WTC11 (cell line): Measurements from ENCODE around the gene PRPSAP2. TPM values are rescaled to one million over a fixed set of nuclear protein-coding genes. Genes with fewer than 3 reads are reported as not detected.
"Not testable (repeated sequence)": the region's sequence is repeated elsewhere in the genome, so short reads cannot be mapped to it uniquely, and the experiment has no call there.

Experiments
- ATAC-seq: fragments of 200-7000 bp; cut with Tn5 transposase; 2 replicates; pipeline ENCODE4 v1.10.0; 2021; ENCODE audit warnings: mild to moderate bottlenecking, moderate library complexity
- CTCF ChIA-PET: fragments of 300-600 bp; sonication (Branson Sonifier 250); formaldehyde crosslinking; loops from one replicate; lab custom pipeline; 2021; ENCODE audit warnings: antibody characterized with exemption; lab: Charles Lee
- POLR2A ChIA-PET: fragments of 350-600 bp; sonication (Branson Sonifier 250); formaldehyde crosslinking; loops from one replicate; lab custom pipeline; 2021; ENCODE audit warnings: antibody characterized with exemption; lab: Charles Lee
- DNase-seq: peaks from one replicate; pipeline ENCODE4 v3.0.0; 2021; ENCODE audit warnings: low spot score
- H3K27ac Mint-ChIP-seq: 2 replicates; pipeline ENCODE4 v1.8.0; 2021; ENCODE audit warnings: mixed read lengths
- H3K27me3 Mint-ChIP-seq: 2 replicates; pipeline ENCODE4 v1.8.0; 2021; ENCODE audit warnings: low read depth, mild to moderate bottlenecking, moderate library complexity, mixed read lengths
- H3K36me3 Mint-ChIP-seq: 2 replicates; pipeline ENCODE4 v1.8.0; 2021; ENCODE audit warnings: mixed read lengths
- H3K4me1 Mint-ChIP-seq: 2 replicates; pipeline ENCODE4 v1.8.0; 2022; ENCODE audit warnings: mixed read lengths
- H3K4me3 Mint-ChIP-seq: 2 replicates; pipeline ENCODE4 v1.8.0; 2021; ENCODE audit warnings: mild to moderate bottlenecking, moderate library complexity, mixed read lengths
- H3K9me3 Mint-ChIP-seq: 2 replicates; pipeline ENCODE4 v1.8.0; 2021; ENCODE audit warnings: mixed read lengths
- ATF1 ChIP-seq: sonication (generic); formaldehyde crosslinking; IDR thresholded peaks from 2 replicates; pipeline ENCODE4 v1.8.1; 2023; ENCODE audit warnings: mild to moderate bottlenecking, moderate library complexity, missing genetic modification reagents
- CBFB ChIP-seq: sonication (generic); formaldehyde crosslinking; IDR thresholded peaks from 2 replicates; pipeline ENCODE4 v1.8.1; 2022; ENCODE audit warnings: mild to moderate bottlenecking, low read depth, missing genetic modification reagents
- ESRRA ChIP-seq: sonication (generic); formaldehyde crosslinking; IDR thresholded peaks from 2 replicates; pipeline ENCODE4 v1.8.1; 2022; ENCODE audit warnings: mild to moderate bottlenecking, missing genetic modification reagents, borderline replicate concordance
- FOXK1 ChIP-seq: sonication (generic); formaldehyde crosslinking; IDR thresholded peaks from 2 replicates; pipeline ENCODE4 v1.8.0; 2022; ENCODE audit warnings: mild to moderate bottlenecking, moderate library complexity, missing genetic modification reagents
- JAZF1 ChIP-seq: fragments of 250-450 bp; sonication (Bioruptor Pico); IDR thresholded peaks from 2 replicates; pipeline ENCODE4 v1.9.0; 2021; ENCODE audit warnings: moderate library complexity, mild to moderate bottlenecking, inconsistent platforms
- OVOL2 ChIP-seq: fragments of 250-450 bp; sonication (Bioruptor Pico); IDR thresholded peaks from 2 replicates; pipeline ENCODE4 v1.9.0; 2021; ENCODE audit warnings: mild to moderate bottlenecking, borderline replicate concordance
- SOX15 ChIP-seq: fragments of 250-450 bp; sonication (Bioruptor Pico); IDR thresholded peaks from 2 replicates; pipeline ENCODE4 v1.9.0; 2021; ENCODE audit warnings: mild to moderate bottlenecking
- TCF7 ChIP-seq: sonication (generic); formaldehyde crosslinking; IDR thresholded peaks from 2 replicates; pipeline ENCODE4 v1.8.0; 2022; ENCODE audit warnings: mild to moderate bottlenecking, low read depth, missing genetic modification reagents, moderate library complexity
- ZNF121 ChIP-seq: sonication (generic); formaldehyde crosslinking; IDR thresholded peaks from 2 replicates; pipeline ENCODE4 v1.8.0; 2023; ENCODE audit warnings: missing genetic modification reagents
- ZNF219 ChIP-seq: sonication (generic); formaldehyde crosslinking; IDR thresholded peaks from 2 replicates; pipeline ENCODE4 v1.8.0; 2023; ENCODE audit warnings: missing genetic modification reagents, mild to moderate bottlenecking, borderline replicate concordance
- ZNF232 ChIP-seq: sonication (generic); formaldehyde crosslinking; IDR thresholded peaks from 2 replicates; pipeline ENCODE4 v1.8.0; 2022; ENCODE audit warnings: mild to moderate bottlenecking, missing genetic modification reagents
- ZNF423 ChIP-seq: fragments of 250-450 bp; sonication (Bioruptor Pico); IDR thresholded peaks from 2 replicates; pipeline ENCODE4 v2.1.2; 2022; ENCODE audit warnings: mild to moderate bottlenecking, moderate library complexity
- total RNA-seq: library from RNA; stranded (reverse); gene quantifications from 3 replicates; pipeline ENCODE4 v1.2.3, GENCODE V29; 2021
- TF ChIP-seq, protein P1 (sequence below): sonication (generic); formaldehyde crosslinking; IDR thresholded peaks from 2 replicates; pipeline ENCODE4 v1.8.1; 2022; ENCODE audit warnings: missing genetic modification reagents, borderline replicate concordance
- TF ChIP-seq, protein P2 (sequence below): sonication (generic); formaldehyde crosslinking; IDR thresholded peaks from 2 replicates; pipeline ENCODE4 v1.8.0; 2022; ENCODE audit warnings: mild to moderate bottlenecking, missing genetic modification reagents
- TF ChIP-seq, protein P3 (sequence below): sonication (generic); formaldehyde crosslinking; IDR thresholded peaks from 2 replicates; pipeline ENCODE4 v1.8.0; 2023; ENCODE audit warnings: missing genetic modification reagents
- TF ChIP-seq, protein P4 (sequence below): sonication (generic); formaldehyde crosslinking; IDR thresholded peaks from 2 replicates; pipeline ENCODE4 v1.8.1; 2023; ENCODE audit warnings: mild to moderate bottlenecking, missing genetic modification reagents, moderate library complexity
- TF ChIP-seq, protein P5 (sequence below): sonication (generic); formaldehyde crosslinking; IDR thresholded peaks from 2 replicates; pipeline ENCODE4 v1.8.1; 2023; ENCODE audit warnings: mild to moderate bottlenecking, missing genetic modification reagents
- TF ChIP-seq, protein P6 (sequence below): fragments of 250-450 bp; sonication (Bioruptor Pico); IDR thresholded peaks from 2 replicates; pipeline ENCODE4 v1.9.0; 2021; ENCODE audit warnings: mild to moderate bottlenecking
- TF ChIP-seq, protein P7 (sequence below): sonication (generic); formaldehyde crosslinking; IDR thresholded peaks from 2 replicates; pipeline ENCODE4 v1.8.1; 2023; ENCODE audit warnings: mild to moderate bottlenecking, moderate library complexity, missing genetic modification reagents
- TF ChIP-seq, protein P8 (sequence below): sonication (generic); formaldehyde crosslinking; IDR thresholded peaks from 2 replicates; pipeline ENCODE4 v1.8.1; 2023; ENCODE audit warnings: mild to moderate bottlenecking, missing genetic modification reagents
- TF ChIP-seq, protein P9 (sequence below): sonication (generic); formaldehyde crosslinking; IDR thresholded peaks from 2 replicates; pipeline ENCODE4 v1.8.1; 2023; ENCODE audit warnings: mild to moderate bottlenecking, missing genetic modification reagents, moderate library complexity

Gene PRPSAP2
- total RNA-seq, 1 experiment from 2014 or later: 50.9 TPM

DNA sequence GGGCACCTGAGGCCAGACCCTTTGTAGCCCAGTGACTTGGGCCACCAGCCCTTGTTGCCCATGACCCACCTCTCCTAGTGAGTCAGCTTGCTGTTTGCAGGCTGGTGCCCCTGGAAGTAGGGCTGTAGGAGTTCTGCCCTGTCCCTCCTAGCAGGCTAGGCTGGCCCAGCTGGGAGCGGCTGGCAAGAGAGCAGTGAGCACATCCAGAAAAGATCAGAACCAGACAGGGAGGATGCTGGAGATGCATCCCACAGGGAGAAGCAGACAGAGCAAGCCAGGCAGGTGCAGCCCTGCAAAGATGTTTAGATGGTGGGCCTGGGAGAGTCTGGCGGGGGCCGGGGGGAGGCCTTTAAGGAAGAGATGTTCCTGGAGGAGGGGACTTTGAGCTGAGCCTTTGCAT lies 96.4 kb downstream of the PRPSAP2 start:
- ATAC-seq: no peak
- no peak for DNase-seq
- Mint-ChIP-seq H3K27me3 (no peaks in the 10 kb centered on the region), H3K4me3 (no peak overlapping the region), H3K9me3 (no peaks in the 10 kb centered on the region), H3K27ac (no peak overlapping the region), H3K4me1 (no peaks in the 10 kb centered on the region), H3K36me3 (no peaks in the 10 kb centered on the region)
- CTCF ChIA-PET: no interaction called here
- POLR2A ChIA-PET: no interaction called here
- TF ChIP-seq, protein P1, sequence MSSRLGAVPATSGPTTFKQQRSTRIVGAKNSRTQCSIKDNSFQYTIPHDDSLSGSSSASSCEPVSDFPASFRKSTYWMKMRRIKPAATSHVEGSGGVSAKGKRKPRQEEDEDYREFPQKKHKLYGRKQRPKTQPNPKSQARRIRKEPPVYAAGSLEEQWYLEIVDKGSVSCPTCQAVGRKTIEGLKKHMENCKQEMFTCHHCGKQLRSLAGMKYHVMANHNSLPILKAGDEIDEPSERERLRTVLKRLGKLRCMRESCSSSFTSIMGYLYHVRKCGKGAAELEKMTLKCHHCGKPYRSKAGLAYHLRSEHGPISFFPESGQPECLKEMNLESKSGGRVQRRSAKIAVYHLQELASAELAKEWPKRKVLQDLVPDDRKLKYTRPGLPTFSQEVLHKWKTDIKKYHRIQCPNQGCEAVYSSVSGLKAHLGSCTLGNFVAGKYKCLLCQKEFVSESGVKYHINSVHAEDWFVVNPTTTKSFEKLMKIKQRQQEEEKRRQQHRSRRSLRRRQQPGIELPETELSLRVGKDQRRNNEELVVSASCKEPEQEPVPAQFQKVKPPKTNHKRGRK (CRISPR knock-in tag): no peak
- TF ChIP-seq, protein P2, sequence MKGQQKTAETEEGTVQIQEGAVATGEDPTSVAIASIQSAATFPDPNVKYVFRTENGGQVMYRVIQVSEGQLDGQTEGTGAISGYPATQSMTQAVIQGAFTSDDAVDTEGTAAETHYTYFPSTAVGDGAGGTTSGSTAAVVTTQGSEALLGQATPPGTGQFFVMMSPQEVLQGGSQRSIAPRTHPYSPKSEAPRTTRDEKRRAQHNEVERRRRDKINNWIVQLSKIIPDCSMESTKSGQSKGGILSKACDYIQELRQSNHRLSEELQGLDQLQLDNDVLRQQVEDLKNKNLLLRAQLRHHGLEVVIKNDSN (CRISPR knock-in tag): no peak
- TF ChIP-seq ZNF423 (CRISPR knock-in tag): no peak
- TF ChIP-seq JAZF1 (CRISPR knock-in tag): no peak
- no peak for TF ChIP-seq ESRRA
- TF ChIP-seq ZNF219: no peak
- no peak for TF ChIP-seq OVOL2 (CRISPR knock-in tag)

DNA sequence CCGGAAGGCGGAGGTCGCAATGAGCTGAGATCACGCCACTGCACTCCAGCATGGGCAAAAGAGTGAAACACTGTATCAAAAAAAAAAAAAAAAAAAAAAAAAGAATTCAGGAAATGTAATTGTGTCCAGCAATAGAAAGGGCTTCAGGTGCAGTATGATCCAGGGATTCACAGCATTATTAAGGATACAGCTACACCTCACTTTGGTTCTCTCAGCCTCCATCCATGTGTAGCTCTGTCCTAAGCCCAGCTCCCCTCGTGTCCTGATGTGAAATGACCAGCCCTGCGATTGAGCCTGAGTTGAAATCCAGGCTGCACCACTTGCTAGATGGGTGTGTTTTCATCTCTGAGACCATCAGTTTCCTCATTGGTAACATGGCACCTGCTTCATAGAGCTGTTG lies 97.1 kb downstream of the PRPSAP2 start:
- no peak overlapping the region for H3K27ac Mint-ChIP-seq
- no peak overlapping the region for H3K4me3 Mint-ChIP-seq
- CTCF ChIA-PET: no interaction called here

DNA sequence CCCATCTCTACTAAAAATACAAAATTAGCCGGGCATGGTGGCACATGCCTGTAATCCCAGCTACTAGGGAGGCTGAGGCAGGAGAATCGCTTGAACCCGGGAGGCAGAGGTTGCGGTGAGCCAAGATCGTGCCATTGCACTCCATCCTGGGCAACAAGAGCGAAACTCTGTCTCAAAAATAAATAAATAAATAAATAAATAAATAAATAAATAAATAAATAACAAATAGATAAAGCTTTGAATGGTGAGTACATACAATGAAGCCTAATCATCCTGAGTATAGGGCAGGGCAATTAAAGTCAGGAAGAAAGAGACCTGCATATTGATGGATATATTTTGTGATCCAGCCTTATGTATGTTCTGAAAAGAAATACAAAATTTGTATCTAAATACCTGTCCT lies 98.1 kb downstream of the PRPSAP2 start:
- H3K27ac Mint-ChIP-seq, DNase-seq, H3K36me3 Mint-ChIP-seq, H3K9me3 Mint-ChIP-seq, ATAC-seq, H3K4me1 Mint-ChIP-seq, H3K4me3 Mint-ChIP-seq, H3K27me3 Mint-ChIP-seq, CTCF ChIA-PET, POLR2A ChIA-PET: not testable (repeated sequence)

More for the DNA sequence above, 97.1 kb downstream of the PRPSAP2 start:
- DNase-seq (no peak), ATAC-seq (no peak)
- Mint-ChIP-seq H3K4me1 (no peaks in the 10 kb centered on the region), H3K36me3 (no peaks in the 10 kb centered on the region), H3K27me3 (no peaks in the 10 kb centered on the region), H3K9me3 (no peaks in the 10 kb centered on the region)
- TF ChIP-seq, protein P3, sequence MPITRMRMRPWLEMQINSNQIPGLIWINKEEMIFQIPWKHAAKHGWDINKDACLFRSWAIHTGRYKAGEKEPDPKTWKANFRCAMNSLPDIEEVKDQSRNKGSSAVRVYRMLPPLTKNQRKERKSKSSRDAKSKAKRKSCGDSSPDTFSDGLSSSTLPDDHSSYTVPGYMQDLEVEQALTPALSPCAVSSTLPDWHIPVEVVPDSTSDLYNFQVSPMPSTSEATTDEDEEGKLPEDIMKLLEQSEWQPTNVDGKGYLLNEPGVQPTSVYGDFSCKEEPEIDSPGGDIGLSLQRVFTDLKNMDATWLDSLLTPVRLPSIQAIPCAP (CRISPR knock-in tag): no peak
- TF ChIP-seq, protein P4, sequence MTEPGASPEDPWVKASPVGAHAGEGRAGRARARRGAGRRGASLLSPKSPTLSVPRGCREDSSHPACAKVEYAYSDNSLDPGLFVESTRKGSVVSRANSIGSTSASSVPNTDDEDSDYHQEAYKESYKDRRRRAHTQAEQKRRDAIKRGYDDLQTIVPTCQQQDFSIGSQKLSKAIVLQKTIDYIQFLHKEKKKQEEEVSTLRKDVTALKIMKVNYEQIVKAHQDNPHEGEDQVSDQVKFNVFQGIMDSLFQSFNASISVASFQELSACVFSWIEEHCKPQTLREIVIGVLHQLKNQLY (CRISPR knock-in tag): no peak
- no peak for TF ChIP-seq ATF1 (CRISPR knock-in tag)
- TF ChIP-seq, protein P5, sequence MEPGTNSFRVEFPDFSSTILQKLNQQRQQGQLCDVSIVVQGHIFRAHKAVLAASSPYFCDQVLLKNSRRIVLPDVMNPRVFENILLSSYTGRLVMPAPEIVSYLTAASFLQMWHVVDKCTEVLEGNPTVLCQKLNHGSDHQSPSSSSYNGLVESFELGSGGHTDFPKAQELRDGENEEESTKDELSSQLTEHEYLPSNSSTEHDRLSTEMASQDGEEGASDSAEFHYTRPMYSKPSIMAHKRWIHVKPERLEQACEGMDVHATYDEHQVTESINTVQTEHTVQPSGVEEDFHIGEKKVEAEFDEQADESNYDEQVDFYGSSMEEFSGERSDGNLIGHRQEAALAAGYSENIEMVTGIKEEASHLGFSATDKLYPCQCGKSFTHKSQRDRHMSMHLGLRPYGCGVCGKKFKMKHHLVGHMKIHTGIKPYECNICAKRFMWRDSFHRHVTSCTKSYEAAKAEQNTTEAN (CRISPR knock-in tag): no peak
- TF ChIP-seq TCF7 (CRISPR knock-in tag): no peak
- TF ChIP-seq SOX15: no peak
- no peak for TF ChIP-seq ZNF219
- TF ChIP-seq, protein P6, sequence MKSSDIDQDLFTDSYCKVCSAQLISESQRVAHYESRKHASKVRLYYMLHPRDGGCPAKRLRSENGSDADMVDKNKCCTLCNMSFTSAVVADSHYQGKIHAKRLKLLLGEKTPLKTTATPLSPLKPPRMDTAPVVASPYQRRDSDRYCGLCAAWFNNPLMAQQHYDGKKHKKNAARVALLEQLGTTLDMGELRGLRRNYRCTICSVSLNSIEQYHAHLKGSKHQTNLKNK (CRISPR knock-in tag): no peak
- TF ChIP-seq, protein P7, sequence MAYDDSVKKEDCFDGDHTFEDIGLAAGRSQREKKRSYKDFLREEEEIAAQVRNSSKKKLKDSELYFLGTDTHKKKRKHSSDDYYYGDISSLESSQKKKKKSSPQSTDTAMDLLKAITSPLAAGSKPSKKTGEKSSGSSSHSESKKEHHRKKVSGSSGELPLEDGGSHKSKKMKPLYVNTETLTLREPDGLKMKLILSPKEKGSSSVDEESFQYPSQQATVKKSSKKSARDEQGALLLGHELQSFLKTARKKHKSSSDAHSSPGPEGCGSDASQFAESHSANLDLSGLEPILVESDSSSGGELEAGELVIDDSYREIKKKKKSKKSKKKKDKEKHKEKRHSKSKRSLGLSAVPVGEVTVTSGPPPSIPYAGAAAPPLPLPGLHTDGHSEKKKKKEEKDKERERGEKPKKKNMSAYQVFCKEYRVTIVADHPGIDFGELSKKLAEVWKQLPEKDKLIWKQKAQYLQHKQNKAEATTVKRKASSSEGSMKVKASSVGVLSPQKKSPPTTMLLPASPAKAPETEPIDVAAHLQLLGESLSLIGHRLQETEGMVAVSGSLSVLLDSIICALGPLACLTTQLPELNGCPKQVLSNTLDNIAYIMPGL (CRISPR knock-in tag): no peak
- TF ChIP-seq, protein P8, sequence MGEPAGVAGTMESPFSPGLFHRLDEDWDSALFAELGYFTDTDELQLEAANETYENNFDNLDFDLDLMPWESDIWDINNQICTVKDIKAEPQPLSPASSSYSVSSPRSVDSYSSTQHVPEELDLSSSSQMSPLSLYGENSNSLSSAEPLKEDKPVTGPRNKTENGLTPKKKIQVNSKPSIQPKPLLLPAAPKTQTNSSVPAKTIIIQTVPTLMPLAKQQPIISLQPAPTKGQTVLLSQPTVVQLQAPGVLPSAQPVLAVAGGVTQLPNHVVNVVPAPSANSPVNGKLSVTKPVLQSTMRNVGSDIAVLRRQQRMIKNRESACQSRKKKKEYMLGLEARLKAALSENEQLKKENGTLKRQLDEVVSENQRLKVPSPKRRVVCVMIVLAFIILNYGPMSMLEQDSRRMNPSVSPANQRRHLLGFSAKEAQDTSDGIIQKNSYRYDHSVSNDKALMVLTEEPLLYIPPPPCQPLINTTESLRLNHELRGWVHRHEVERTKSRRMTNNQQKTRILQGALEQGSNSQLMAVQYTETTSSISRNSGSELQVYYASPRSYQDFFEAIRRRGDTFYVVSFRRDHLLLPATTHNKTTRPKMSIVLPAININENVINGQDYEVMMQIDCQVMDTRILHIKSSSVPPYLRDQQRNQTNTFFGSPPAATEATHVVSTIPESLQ: no peak
- no peak for TF ChIP-seq ZNF121 (CRISPR knock-in tag)
- no peak for TF ChIP-seq FOXK1 (CRISPR knock-in tag)
- TF ChIP-seq ZNF232 (CRISPR knock-in tag): no peak
- TF ChIP-seq, protein P9, sequence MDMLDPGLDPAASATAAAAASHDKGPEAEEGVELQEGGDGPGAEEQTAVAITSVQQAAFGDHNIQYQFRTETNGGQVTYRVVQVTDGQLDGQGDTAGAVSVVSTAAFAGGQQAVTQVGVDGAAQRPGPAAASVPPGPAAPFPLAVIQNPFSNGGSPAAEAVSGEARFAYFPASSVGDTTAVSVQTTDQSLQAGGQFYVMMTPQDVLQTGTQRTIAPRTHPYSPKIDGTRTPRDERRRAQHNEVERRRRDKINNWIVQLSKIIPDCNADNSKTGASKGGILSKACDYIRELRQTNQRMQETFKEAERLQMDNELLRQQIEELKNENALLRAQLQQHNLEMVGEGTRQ: no peak
- TF ChIP-seq CBFB (CRISPR knock-in tag): no peak
- POLR2A ChIA-PET: no interaction called here
